ENCODE data around the gene MAN2B2. TPM values are rescaled to one million over a fixed set of nuclear protein-coding genes. Genes with fewer than 3 reads are reported as not detected.

The MAN2B2 gene
- total RNA-seq, 4 donors from 2014 or later: 9.0 to 23.3 (median 14.3) TPM

- WGBS, 2 donors: 98 to 100% methylated on average over 1 to 4 of the region's 4 CpGs
- DNase-seq: no peak
- no peaks in the 10 kb centered on the region for H3K4me1 ChIP-seq
- intact Hi-C loops (cut with DNase I): no loop called here
- no peaks in the 10 kb centered on the region for H3K27me3 ChIP-seq
- H3K9me3 ChIP-seq: no peaks in the 10 kb centered on the region
- no peak overlapping the region for H3K4me3 ChIP-seq
- TF ChIP-seq, protein P1, sequence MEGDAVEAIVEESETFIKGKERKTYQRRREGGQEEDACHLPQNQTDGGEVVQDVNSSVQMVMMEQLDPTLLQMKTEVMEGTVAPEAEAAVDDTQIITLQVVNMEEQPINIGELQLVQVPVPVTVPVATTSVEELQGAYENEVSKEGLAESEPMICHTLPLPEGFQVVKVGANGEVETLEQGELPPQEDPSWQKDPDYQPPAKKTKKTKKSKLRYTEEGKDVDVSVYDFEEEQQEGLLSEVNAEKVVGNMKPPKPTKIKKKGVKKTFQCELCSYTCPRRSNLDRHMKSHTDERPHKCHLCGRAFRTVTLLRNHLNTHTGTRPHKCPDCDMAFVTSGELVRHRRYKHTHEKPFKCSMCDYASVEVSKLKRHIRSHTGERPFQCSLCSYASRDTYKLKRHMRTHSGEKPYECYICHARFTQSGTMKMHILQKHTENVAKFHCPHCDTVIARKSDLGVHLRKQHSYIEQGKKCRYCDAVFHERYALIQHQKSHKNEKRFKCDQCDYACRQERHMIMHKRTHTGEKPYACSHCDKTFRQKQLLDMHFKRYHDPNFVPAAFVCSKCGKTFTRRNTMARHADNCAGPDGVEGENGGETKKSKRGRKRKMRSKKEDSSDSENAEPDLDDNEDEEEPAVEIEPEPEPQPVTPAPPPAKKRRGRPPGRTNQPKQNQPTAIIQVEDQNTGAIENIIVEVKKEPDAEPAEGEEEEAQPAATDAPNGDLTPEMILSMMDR (IDR thresholded peaks at IDR 0.05): no peak
- no peak for TF ChIP-seq POLR2A (IDR thresholded peaks at IDR 0.05)
- no peak overlapping the region for H3K27ac ChIP-seq
- H3K36me3 ChIP-seq: peaks cover 0 to 99% (median 8%) of the 10 kb centered on the region in 3 donors
These were observed 14.5 kb downstream of the MAN2B2 start for GRCh38 chr4:6589444-6589843.

DNA sequence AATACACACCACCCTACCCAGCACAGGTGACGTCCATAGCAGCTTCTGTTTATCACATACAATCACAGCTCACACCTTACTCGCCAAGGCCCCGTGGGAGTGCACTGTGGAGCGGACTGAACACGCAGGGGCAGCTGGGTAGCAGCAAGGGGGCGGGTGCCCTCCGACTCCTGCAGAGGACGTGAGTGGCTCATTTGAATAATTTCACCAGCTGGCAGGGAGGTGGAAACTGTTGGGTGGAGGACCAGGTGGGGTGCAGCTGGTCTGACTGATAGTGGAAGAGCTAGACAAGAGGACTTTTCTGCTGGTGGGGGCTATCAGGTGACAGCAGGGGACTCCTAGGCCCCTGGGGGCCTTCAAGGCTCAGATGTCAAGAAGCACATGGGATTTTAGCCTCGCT lies 16.3 kb downstream of the MAN2B2 start:
- H3K9me3 ChIP-seq: no peaks in the 10 kb centered on the region
- H3K4me3 ChIP-seq: no peak overlapping the region
- 86 to 90% methylated on average over 2 to 9 of the region's 9 CpGs for WGBS, 2 donors
- no peaks in the 10 kb centered on the region for H3K4me1 ChIP-seq
- TF ChIP-seq, protein P1 (IDR thresholded peaks at IDR 0.05): no peak
- TF ChIP-seq POLR2A (IDR thresholded peaks at IDR 0.05): no peak
- H3K27me3 ChIP-seq: no peaks in the 10 kb centered on the region
- H3K36me3 ChIP-seq: peaks cover 0 to 99% (median 15%) of the 10 kb centered on the region in 3 donors
- no peak for DNase-seq
- intact Hi-C loops (cut with DNase I): no loop called here
- no peak overlapping the region for H3K27ac ChIP-seq

- Histone ChIP-seq H3K4me3 (no peak overlapping the region), H3K27me3 (no peaks in the 10 kb centered on the region), H3K27ac (no peak overlapping the region), H3K9me3 (no peaks in the 10 kb centered on the region), H3K4me1 (no peaks in the 10 kb centered on the region), H3K36me3 (peaks cover 0 to 99% (median 15%) of the 10 kb centered on the region in 3 donors)
- 82 to 100% methylated on average over 1 to 7 of the region's 9 CpGs for WGBS, 2 donors
- TF ChIP-seq, protein P1 (IDR thresholded peaks at IDR 0.05): no peak
- TF ChIP-seq POLR2A (IDR thresholded peaks at IDR 0.05): no peak
- intact Hi-C loops (cut with DNase I): no loop called here
- no peak for DNase-seq
These were observed 16.8 kb downstream of the MAN2B2 start for GRCh38 chr4:6591781-6592180.

DNA sequence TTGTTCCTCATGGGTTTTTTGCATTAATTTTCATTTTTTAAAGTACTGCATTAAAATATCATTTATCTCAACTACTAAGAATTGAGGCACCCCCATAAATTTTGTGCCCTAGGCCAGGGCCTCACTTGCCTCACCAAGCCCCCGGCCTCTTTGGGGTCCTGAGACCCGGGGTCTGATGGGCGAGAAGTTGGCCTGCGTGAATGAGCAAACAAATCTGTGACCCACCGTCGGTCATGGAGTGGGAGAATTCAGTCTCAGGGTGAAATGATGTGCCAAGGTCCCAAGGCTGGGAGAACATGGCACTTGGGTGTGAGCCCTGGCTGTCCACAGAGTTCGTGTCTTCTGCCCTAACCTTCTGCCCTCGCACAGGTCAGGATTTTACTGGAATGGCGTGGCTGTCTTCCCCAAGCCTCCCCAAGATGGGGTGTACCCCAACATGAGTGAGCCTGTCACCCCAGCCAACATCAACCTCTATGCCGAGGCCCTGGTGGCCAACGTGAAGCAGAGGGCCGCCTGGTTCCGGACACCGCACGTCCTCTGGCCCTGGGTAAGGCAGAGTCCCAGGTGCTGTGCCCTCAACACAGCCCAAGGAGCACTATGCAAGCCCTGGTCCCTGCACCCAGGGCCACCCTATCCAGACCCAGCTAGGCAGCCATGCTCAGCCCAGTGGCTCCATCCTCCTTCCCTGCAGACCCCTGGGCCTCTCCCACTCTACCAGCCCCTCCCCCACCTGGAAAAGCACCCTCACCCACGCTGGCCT lies 18.0 kb downstream of the MAN2B2 start:
- no peaks in the 10 kb centered on the region for H3K4me1 ChIP-seq
- WGBS, 2 donors: 88 to 95% methylated on average over 7 to 16 of the region's 16 CpGs
- TF ChIP-seq, protein P1 (IDR thresholded peaks at IDR 0.05): no peak
- no peak for TF ChIP-seq POLR2A (IDR thresholded peaks at IDR 0.05)
- no peak overlapping the region for H3K27ac ChIP-seq
- intact Hi-C loops (cut with DNase I): no loop called here
- H3K36me3 ChIP-seq: peaks cover 0 to 100% (median 15%) of the 10 kb centered on the region in 3 donors
- DNase-seq: no peak
- no peaks in the 10 kb centered on the region for H3K9me3 ChIP-seq
- H3K27me3 ChIP-seq: no peaks in the 10 kb centered on the region
- no peak overlapping the region for H3K4me3 ChIP-seq

GRCh38 chr4:6594341-6594740 lies 19.4 kb downstream of the MAN2B2 start:
- whole genome bisulfite sequencing, 2 donors: 98% methylated on average over 8 of the region's 22 CpGs; no CpG with 5 or more reads in 1 of the 2 donors
- H3K4me3 ChIP-seq: no peak overlapping the region
- no peak overlapping the region for H3K27ac ChIP-seq
- no peaks in the 10 kb centered on the region for H3K4me1 ChIP-seq
- intact Hi-C loops (cut with DNase I): no loop called here
- DNase-seq: no peak
- peaks cover 0 to 100% (median 15%) of the 10 kb centered on the region in 3 donors for H3K36me3 ChIP-seq
- no peak for TF ChIP-seq POLR2A (IDR thresholded peaks at IDR 0.05)
- TF ChIP-seq, protein P1 (IDR thresholded peaks at IDR 0.05): no peak
- H3K9me3 ChIP-seq: no peaks in the 10 kb centered on the region
- H3K27me3 ChIP-seq: no peaks in the 10 kb centered on the region
